Left renal cortex interstitium (tissue), 4 donors: ENCODE results near the gene ADCY3. TPM values are rescaled to one million over a fixed set of nuclear protein-coding genes. Genes with fewer than 3 reads are reported as not detected.

Experiments
- DNase-seq, 4 donors: peaks; one replicate each; pipeline ENCODE4 v3.0.0-alpha.2; 2013; ENCODE audit warnings: low read depth in 4 of 4, low spot score in 2 of 4, missing footprints in 1 of 4
- polyA plus RNA-seq, 4 donors: library from polyadenylated mRNA; unstranded; fragments of 120-200 nt; gene quantifications; one replicate each; pipeline ENCODE4 v1.2.1, GENCODE V29; 2013; ENCODE audit not compliant: insufficient read length in 4 of 4

Gene ADCY3
- polyA plus RNA-seq, 4 donors = 20.6 to 30.3 (median 23.7) TPM

DNA sequence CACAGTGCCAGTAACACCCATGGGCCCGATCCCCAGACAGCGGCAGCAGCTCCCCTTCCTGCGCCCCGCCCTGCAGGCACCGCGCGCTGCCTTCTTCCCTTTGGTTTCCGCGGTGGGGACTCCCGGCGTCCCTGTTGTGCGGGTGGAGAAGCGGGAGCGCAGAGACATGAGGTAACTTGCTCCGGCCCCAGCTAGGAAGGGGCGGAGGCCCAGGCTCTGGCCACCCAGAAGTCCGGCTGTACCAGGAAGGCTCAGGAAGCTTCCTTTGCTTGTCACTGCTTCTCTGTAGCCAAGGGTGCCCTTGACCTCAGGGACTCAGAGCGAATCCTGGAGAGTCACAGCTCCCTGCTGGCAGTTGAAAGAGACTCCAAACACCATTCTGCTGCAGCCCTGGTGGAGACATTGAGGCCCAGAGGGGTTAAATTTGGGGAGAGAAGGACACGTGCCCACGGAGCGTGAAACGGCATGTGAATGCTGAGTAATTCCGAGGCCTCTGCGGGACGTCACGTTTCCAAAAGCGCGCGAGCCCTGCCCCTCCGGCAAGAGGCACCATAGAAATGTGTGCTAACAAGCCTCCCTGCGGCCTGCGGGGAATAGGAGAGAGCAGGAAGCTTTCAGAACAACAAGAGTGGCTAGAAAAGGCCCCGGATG lies 6.7 kb upstream of the ADCY3 start:
- DNase-seq = peak in 2 of 4 donors; percentile 13 to 23

GRCh38 chr2:24926220-24926601 lies 6.2 kb upstream of the ADCY3 start:
- DNase-seq = no peak

DNA sequence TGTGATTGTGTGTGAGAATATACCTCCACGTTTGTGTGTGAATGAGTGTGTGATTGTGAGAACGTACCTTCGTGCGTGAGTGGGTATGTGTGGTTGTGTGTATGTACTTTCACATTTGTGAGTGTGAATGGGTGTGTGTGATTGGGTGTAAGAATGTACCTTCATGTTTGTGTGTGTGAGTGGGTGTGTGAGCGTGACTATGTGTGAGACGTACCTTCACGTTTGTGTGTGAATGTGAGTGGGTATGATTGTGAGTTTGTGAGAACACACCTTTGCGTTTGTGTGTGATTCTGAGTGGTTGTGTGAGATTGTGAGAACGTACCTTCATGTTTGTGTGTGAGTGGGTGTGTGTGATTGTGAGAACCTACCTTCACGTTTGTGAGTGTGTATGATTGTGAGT lies 5.8 kb upstream of the ADCY3 start:
- no peak for DNase-seq

DNA sequence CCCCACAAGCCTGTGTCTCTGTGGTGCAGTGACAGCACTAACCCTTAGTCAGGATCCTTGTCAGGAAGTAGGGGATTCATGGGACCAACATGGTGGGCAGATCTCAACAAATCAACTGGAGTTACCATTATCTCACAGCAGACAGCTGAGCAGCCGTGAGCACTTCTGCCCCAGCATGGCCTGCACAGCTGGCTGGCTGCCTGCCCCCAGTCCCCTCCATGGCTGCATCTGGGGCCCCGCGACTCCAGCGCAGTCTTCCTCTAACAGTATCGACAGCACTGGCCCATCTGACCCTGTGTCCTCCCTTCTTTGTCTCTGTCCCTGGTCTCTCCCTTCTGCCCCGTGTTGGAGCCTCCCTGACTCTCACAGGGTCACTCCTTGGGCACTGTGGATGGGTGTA lies 4.7 kb upstream of the ADCY3 start:
- DNase-seq = no peak

- DNase-seq = no peak
Measured at GRCh38 chr2:24924266-24924665, 4.2 kb upstream of the ADCY3 start.

DNA sequence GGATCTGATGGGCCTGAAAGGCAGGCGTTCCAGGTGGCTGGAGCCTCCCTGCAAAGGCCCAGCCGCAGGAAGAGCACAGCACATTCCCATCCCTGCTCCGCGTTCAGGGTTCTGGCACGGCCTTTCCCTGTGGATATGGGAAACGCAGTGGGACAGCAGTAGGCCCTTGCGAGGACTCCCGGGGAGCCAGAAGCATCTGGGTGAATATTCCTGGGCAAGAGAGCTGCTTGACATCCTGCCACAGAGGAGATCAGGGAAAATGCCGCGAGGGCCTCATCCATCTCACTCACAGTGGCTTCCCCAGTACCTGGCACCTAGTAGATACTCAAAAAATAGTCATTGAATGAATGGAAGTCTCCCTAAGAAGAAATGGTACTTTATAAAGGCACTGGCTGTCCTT lies 3.1 kb upstream of the ADCY3 start:
- no peak for DNase-seq

- no peak for DNase-seq
Measured at GRCh38 chr2:24922556-24922955, 2.5 kb upstream of the ADCY3 start.

DNA sequence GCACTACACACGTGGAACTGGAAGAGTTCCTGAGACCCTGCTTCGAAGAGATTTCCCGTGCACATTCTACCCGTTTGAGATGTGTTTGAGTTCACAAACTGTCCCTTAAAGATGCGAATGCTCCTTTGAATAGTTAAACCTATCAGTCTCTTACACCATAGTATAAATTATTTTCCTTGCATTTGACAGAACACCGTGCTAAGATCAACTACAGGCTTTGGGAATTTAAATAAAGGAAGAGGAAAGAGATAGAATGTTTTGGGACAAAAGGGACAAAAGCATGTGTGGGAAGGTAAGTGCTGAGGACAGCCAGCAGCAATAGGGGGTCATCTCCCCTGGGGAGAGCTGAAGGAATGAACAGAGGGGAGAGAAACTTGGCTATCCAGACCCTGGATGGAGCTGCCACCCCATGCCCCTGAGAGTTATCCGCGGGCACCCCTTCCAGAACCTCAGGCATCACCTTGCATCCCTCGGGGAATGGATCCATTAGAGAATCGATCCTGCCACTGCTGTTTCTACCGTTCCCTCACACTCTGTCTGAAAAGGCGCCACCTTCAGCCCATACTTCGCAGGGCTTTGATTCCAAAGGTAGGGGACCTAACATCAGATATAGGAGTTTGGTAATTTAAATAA lies 888 bp upstream of the ADCY3 start:
- DNase-seq = no peak

GRCh38 chr2:24919506-24920097 lies 435 bp downstream of the ADCY3 start:
- DNase-seq = peak in 2 of 4 donors; percentile 5 to 15

- no peak for DNase-seq
Measured at GRCh38 chr2:24919037-24919505, 966 bp downstream of the ADCY3 start.

DNA sequence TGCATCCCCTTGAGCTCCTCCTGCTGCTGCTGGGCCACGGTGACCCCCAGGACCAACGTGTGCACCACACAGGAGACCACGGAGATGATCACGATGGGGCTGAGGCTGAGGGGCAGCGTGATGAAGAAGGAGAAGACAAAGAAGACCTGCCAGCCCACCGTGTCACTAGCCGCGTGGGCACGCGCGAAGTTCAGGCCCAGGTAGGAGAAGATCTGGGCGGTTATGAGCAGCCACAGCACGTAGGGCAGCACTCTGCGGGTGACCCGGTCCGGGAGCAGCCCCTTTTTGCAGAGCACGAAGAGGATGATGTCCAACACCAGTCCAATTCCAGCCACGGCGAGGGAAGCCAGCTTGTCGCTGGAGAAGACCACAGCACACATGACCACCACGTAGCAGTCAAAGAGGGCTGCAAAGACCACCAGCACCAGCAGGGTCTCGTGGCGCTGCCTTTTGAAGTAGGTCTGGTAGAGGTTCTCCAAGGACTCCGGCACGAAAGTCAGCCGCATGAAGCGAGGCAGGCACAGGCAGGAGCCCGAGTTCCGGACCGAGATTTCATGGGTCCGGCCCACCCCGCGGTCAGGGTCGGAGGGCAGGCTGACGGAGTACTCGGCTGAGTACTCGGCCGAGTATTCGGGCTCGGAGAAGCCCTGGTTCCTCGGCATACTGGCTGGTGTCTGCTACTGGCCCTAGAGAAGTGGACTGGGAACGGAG lies 1.6 kb downstream of the ADCY3 start:
- DNase-seq = no peak

DNA sequence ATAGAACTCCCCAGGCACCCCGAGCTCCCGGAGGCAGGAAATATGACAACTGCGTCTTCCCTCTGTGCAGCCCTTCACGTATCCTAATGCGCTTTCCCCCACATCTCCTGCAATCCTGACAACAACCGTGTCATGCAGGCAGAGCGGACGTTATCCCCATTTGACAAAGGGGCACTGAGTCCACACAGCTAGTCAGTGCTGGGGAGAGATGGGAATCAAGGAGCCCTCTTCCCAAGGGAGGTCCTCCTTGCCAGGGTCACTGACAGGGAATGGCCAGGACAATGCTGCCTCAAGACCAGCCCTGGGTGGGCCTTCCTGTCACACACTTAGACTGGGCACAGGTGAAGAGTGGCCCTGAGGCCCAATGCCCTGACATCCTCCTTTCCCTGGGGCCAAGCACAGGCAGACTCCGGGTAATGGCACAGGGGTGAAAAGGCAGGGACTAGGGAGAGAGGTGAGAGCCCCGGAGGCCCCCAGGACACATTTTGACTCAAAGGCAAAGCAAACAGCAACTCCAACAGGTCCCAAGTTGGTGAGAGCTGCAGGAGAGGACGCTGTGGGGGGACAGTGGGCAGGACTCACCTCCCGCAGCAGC lies 2.2 kb downstream of the ADCY3 start:
- no peak for DNase-seq

DNA sequence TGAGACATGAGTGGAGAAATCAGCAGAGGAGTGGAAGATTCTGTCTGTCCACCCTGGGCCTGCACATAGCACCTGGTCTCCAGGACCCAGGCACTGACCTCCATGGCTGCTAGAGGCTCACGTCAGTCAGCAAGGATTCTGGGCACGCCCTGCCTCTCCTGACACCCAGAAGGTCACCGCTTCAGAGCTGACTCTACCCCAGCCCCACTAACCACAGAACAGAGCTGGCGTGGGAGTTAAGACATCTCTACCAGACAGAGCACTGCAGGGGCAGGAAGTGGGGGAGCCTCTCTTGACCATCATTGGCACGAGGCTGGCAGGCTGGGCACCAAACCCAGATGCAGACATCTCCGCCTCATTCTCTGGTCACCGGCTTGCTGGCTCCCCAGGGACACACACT lies 3.0 kb downstream of the ADCY3 start:
- DNase-seq = no peak

DNA sequence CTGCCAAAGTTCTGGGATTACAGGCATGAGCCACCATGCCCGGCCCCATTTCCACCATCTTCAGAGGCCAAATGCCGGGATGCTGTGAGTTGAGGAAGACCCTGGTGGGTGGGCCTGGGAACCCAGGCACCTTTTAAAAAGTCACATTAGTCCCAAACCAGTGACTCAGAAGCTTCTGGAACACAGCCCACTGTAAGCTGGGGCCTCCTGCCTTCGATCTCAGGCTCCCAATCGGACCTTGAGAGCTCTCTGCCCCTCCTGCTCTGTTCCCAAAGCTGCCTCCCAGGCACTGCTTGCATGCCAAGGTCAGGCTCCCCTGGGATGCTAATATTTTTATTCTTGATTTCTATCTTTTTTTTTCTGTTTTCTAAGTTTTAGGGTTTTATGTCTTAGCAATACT lies 4.2 kb downstream of the ADCY3 start:
- no peak for DNase-seq

DNA sequence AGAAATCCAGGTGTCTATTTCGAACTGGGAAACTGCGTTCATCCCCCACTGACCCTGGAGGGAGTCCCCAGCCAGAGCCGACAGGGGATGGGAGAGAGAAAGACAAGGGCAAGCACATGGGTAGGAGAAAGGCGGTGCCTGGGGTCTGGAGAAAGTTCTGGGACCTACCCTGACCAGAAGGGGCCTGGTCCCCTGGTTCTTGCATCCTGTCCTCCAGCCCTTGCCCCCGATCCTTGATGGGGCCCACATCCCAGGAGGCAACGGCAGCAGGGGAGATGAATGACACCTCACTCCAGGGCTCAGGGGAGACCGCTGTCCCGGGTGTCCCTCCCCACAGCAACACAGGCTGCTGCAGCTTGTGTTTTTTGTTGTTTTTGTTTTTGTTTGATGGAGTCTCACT lies 4.9 kb downstream of the ADCY3 start:
- DNase-seq = no peak

DNA sequence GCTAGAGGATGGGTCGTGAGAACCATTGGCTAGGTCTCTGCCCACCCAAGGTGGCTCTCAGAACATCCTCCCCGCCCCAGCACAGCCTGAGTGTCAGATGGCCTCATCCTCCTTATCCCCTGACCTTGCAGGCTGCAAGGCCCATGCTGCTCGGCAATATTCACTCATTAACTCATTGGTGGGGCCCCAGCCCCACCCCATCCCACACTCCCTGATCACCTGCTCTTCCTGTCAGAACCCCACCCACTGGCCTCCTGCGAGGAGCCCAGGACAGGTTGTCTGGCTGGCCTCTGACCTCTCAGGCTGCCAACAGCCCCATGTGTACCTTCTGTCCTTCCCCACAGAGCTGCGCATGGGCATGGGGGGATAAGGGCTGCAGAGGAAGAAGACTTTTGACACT lies 5.3 kb downstream of the ADCY3 start:
- DNase-seq = no peak

DNA sequence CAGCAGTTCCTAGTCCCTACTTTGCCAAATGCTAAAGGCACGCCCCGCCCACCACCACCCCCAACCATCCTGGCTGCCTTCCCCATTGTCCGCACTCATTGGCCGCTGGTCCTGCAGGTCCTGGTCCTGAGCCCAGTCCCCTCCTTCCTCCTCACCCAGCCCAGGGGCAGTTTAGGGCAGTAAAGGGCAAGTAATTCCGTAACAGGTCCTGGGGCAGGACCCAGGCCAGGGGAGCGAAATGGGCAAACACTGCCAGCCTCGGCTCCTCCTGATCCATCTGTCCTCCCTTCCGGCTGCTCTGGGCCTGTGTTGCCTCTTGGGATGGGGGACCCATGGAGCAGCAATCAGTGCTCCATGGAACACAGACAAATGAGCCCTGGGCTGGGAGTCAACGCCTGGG lies 6.1 kb downstream of the ADCY3 start:
- no peak for DNase-seq

GRCh38 chr2:24912986-24913385 lies 7.1 kb downstream of the ADCY3 start:
- no peak for DNase-seq

DNA sequence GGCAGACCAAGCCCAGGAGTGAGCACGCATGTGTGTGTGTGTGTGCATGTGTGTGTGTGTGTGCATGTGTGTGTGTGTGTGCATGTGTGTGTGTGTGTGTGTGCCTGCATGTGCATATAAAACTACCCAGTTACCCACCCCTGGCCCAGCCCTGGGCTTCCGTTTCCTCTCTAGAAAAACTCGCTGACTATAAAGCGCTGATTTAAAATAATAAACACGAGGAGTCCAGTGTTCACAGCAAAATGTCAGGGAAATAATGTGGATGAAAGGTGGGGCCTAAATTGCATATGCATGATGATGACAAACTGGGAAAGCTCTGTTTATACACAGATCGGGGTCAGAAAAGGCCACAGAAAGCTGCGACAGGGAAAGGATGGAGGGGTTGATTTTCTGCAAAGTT lies 7.5 kb downstream of the ADCY3 start:
- no peak for DNase-seq

- no peak for DNase-seq
Measured at GRCh38 chr2:24910245-24910644, 9.8 kb downstream of the ADCY3 start.

DNA sequence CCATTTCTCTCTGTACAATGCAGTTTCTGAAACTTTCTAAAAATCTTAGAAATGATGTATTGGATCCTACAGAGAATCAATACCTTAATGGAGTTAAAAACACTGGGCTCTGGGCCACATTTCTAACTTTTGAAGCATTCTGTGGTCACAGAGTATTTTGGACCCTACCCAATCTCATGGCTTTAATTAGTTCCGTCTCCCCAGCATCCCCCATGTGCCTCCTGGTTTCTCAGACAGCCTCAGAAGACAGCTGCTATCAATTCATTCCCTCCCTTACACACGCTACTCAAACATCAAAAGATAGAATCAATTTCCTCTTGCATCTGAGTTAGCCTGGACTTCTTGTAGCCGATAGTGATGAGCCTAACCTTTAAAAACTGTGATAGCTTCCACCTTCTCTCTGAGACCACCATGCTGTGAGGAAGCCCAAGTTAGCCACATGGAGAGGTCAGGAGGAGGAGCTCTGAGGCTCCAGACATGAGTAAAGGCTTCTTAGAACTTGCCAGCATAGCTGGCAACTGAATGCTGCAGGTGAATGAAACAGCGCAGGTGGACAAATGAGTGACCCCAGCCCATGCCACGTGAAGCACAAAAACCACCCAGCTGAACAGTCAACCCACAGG lies 10.4 kb downstream of the ADCY3 start:
- DNase-seq = no peak
